IPS DF 4.7 (cell line): ENCODE results near the gene SLC47A2.
"Not testable (repeated sequence)": the region's sequence is repeated elsewhere in the genome, so short reads cannot be mapped to it uniquely, and the experiment has no call there.

ENCODE experiments used
- DNase-seq: peaks from one replicate; pipeline ENCODE4 v3.0.0-alpha.2; 2013; ENCODE audit warnings: low spot score; ENCODE audit errors: extremely low read depth

SLC47A2 gene

GRCh38 chr17:19708431-19709175, 7.8 kb downstream of the SLC47A2 start:
- DNase-seq, result no peak

- no peak for DNase-seq
Observed at GRCh38 chr17:19707728-19708221, 8.6 kb downstream of the SLC47A2 start.

GRCh38 chr17:19706791-19707727, 9.3 kb downstream of the SLC47A2 start:
- DNase-seq, result no peak

GRCh38 chr17:19705771-19706770, 10.3 kb downstream of the SLC47A2 start:
- DNase-seq, result no peak

GRCh38 chr17:19705201-19705600, 11.2 kb downstream of the SLC47A2 start:
- DNase-seq, result no peak

GRCh38 chr17:19703828-19704613, 12.4 kb downstream of the SLC47A2 start:
- DNase-seq, result no peak

GRCh38 chr17:19703106-19703827, 13.1 kb downstream of the SLC47A2 start:
- DNase-seq, result no peak

GRCh38 chr17:19702217-19702641, 14.2 kb downstream of the SLC47A2 start:
- no peak for DNase-seq

- DNase-seq, result no peak
Observed at GRCh38 chr17:19686400-19687090, 29.8 kb downstream of the SLC47A2 start.

GRCh38 chr17:19684909-19685580, 31.3 kb downstream of the SLC47A2 start:
- not testable (repeated sequence) for DNase-seq

- DNase-seq, result no peak
Observed at GRCh38 chr17:19683117-19683516, 33.3 kb downstream of the SLC47A2 start.

GRCh38 chr17:19678581-19679453, 37.6 kb downstream of the SLC47A2 start:
- no peak for DNase-seq

GRCh38 chr17:19677736-19678379, 38.5 kb downstream of the SLC47A2 start:
- peak; percentile 14 for DNase-seq

GRCh38 chr17:19676896-19677295, 39.5 kb downstream of the SLC47A2 start:
- no peak for DNase-seq

- DNase-seq, result no peak
Observed at GRCh38 chr17:19673623-19674022, 42.8 kb downstream of the SLC47A2 start.

GRCh38 chr17:19672009-19672750, 44.2 kb downstream of the SLC47A2 start:
- DNase-seq, result no peak
